Measurements from ENCODE around the gene ZNF213. TPM values are rescaled to one million over a fixed set of nuclear protein-coding genes. Genes with fewer than 3 reads are reported as not detected.
"Not testable (repeated sequence)": the region's sequence is repeated elsewhere in the genome, so short reads cannot be mapped to it uniquely, and the experiment has no call there.

ZNF213 gene
- total RNA-seq, 1 donor from 2014 or later: 4.2 TPM

- Histone ChIP-seq H3K4me1 (ENCODE audit: control insufficient read depth in 3 of 3, insufficient read depth in 3 of 3, low read length in 3 of 3) (peaks cover 14 to 20% (median 18%) of the 10 kb centered on the region in 3 donors), H3K27me3 (ENCODE audit: control insufficient read depth in 3 of 3, insufficient read depth in 3 of 3, low read length in 3 of 3) (peaks cover 51 to 67% (median 55%) of the 10 kb centered on the region in 3 donors)
- not testable (repeated sequence) for H3K9me3 ChIP-seq (ENCODE audit: control insufficient read depth in 3 of 3, low read length in 3 of 3); H3K36me3 ChIP-seq (ENCODE audit: control insufficient read depth in 3 of 3, insufficient read depth in 3 of 3, low read length in 3 of 3); H3K4me3 ChIP-seq (ENCODE audit: low read length in 3 of 3); H3K27ac ChIP-seq (ENCODE audit: low read depth, low read length); H3K9ac ChIP-seq (ENCODE audit: low read depth in 1 of 3, low read length in 3 of 3)
Observed at GRCh38 chr16:3168729-3169128, 33.9 kb downstream of the ZNF213 start.

DNA sequence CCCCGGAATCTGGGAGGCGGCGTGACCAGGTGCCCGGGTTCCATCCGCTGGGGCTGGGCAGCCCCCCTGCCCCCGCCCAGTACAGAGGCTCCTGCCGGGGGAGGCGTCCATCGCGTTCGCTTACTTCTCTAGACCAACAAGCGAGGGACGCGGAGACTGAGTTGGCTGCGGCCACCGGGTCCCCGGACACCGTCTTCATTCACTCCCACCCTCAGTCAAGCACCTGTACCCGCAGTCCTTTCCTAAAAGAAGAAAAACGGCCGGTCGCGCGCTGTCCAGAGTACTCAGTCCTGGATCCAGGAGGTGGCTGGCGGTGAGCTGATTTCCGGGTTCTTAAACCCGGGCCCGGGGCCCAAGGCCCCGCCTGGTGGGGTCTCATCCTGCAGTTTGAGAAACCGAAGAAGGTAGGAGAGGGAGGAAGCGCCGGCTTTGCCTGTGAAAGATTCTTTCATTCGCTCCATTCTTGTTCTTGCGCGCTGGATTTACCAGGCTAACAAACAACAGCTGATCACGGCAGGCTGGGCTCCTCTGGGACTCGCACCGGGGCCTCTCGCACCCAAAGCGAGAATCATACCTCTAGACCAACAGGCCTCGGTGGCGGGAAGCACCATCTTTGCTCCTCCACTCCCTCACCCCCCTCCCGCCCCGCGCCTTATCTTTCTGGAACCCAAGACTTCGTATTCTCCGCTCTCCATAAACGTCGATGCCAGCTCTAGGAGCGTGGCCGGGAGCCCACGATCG, 35.8 kb downstream of the ZNF213 start:
- H3K4me1 ChIP-seq (ENCODE audit: control insufficient read depth in 3 of 3, insufficient read depth in 3 of 3, low read length in 3 of 3): peaks cover 12 to 19% (median 17%) of the 10 kb centered on the region in 3 donors
- no peak overlapping the region for H3K9ac ChIP-seq (ENCODE audit: low read depth in 1 of 3, low read length in 3 of 3)
- H3K27me3 ChIP-seq (ENCODE audit: control insufficient read depth in 3 of 3, insufficient read depth in 3 of 3, low read length in 3 of 3): peaks cover 68 to 73% (median 69%) of the 10 kb centered on the region in 3 donors
- peak overlapping the region in 2 of 3 donors; percentile 13 to 14 for H3K4me3 ChIP-seq (ENCODE audit: low read length in 3 of 3)
- H3K27ac ChIP-seq (ENCODE audit: low read depth, low read length): no peak overlapping the region
- no peaks in the 10 kb centered on the region for H3K9me3 ChIP-seq (ENCODE audit: control insufficient read depth in 3 of 3, low read length in 3 of 3)
- H3K36me3 ChIP-seq (ENCODE audit: control insufficient read depth in 3 of 3, insufficient read depth in 3 of 3, low read length in 3 of 3): no peaks in the 10 kb centered on the region

DNA sequence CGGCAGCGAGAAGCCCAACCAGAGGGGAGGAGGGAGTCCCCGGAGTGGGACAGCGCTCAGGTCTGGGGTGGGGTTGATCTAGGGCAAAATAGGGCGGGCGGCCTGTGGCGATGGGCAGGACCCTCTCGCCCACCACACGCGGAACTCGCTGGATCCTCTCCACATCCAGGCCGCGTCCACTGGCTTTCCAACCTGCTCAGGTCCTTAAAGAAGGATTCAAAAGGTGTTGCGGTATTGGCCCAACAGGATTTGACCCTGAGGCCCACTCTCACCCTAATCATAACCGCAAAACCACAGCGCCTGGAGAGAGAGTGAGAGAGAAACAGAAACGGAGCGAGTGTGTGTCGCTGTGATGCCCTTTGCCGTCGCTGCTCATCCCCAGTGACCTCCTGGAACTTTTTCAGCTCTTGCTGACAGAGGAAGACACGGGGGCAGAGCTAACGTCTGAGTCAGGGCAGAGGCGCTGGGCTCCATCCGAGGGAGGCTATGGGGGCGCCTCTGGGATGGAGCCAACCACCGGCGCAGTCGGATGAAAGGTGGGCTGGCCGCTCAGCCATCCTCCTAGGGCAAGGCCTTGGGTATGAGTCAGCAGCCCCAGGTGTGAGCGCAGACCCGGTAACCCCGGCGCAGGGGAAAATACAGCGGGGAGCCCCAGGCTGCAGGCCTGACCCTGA, 36.5 kb downstream of the ZNF213 start:
- Histone ChIP-seq H3K36me3 (ENCODE audit: control insufficient read depth in 3 of 3, insufficient read depth in 3 of 3, low read length in 3 of 3) (no peaks in the 10 kb centered on the region), H3K9me3 (ENCODE audit: control insufficient read depth in 3 of 3, low read length in 3 of 3) (no peaks in the 10 kb centered on the region), H3K4me1 (ENCODE audit: control insufficient read depth in 3 of 3, insufficient read depth in 3 of 3, low read length in 3 of 3) (peaks cover 10 to 16% (median 15%) of the 10 kb centered on the region in 3 donors), H3K4me3 (ENCODE audit: low read length in 3 of 3) (peak overlapping the region in 1 of 3 donors; percentile 14), H3K27ac (ENCODE audit: low read depth, low read length) (no peak overlapping the region), H3K27me3 (ENCODE audit: control insufficient read depth in 3 of 3, insufficient read depth in 3 of 3, low read length in 3 of 3) (peaks cover 74 to 79% (median 76%) of the 10 kb centered on the region in 3 donors), H3K9ac (ENCODE audit: low read depth in 1 of 3, low read length in 3 of 3) (no peak overlapping the region)

GRCh38 chr16:3171855-3172593, 37.2 kb downstream of the ZNF213 start:
- Histone ChIP-seq H3K27me3 (ENCODE audit: control insufficient read depth in 3 of 3, insufficient read depth in 3 of 3, low read length in 3 of 3) (peaks cover 77 to 85% (median 82%) of the 10 kb centered on the region in 3 donors), H3K4me1 (ENCODE audit: control insufficient read depth in 3 of 3, insufficient read depth in 3 of 3, low read length in 3 of 3) (peaks cover 10 to 16% (median 15%) of the 10 kb centered on the region in 3 donors), H3K9me3 (ENCODE audit: control insufficient read depth in 3 of 3, low read length in 3 of 3) (no peaks in the 10 kb centered on the region), H3K27ac (ENCODE audit: low read depth, low read length) (no peak overlapping the region), H3K4me3 (ENCODE audit: low read length in 3 of 3) (no peak overlapping the region), H3K9ac (ENCODE audit: low read depth in 1 of 3, low read length in 3 of 3) (no peak overlapping the region), H3K36me3 (ENCODE audit: control insufficient read depth in 3 of 3, insufficient read depth in 3 of 3, low read length in 3 of 3) (no peaks in the 10 kb centered on the region)

- Histone ChIP-seq H3K9ac (ENCODE audit: low read depth in 1 of 3, low read length in 3 of 3) (no peak overlapping the region), H3K4me1 (ENCODE audit: control insufficient read depth in 3 of 3, insufficient read depth in 3 of 3, low read length in 3 of 3) (peaks cover 10 to 16% (median 15%) of the 10 kb centered on the region in 3 donors), H3K9me3 (ENCODE audit: control insufficient read depth in 3 of 3, low read length in 3 of 3) (no peaks in the 10 kb centered on the region), H3K27me3 (ENCODE audit: control insufficient read depth in 3 of 3, insufficient read depth in 3 of 3, low read length in 3 of 3) (peaks cover 83 to 87% (median 86%) of the 10 kb centered on the region in 3 donors), H3K36me3 (ENCODE audit: control insufficient read depth in 3 of 3, insufficient read depth in 3 of 3, low read length in 3 of 3) (no peaks in the 10 kb centered on the region), H3K4me3 (ENCODE audit: low read length in 3 of 3) (no peak overlapping the region), H3K27ac (ENCODE audit: low read depth, low read length) (no peak overlapping the region)
Observed at GRCh38 chr16:3173892-3174617, 39.2 kb downstream of the ZNF213 start.

- Histone ChIP-seq H3K36me3 (ENCODE audit: control insufficient read depth in 3 of 3, insufficient read depth in 3 of 3, low read length in 3 of 3) (no peaks in the 10 kb centered on the region), H3K9me3 (ENCODE audit: control insufficient read depth in 3 of 3, low read length in 3 of 3) (no peaks in the 10 kb centered on the region), H3K27me3 (ENCODE audit: control insufficient read depth in 3 of 3, insufficient read depth in 3 of 3, low read length in 3 of 3) (peaks cover 82 to 88% (median 88%) of the 10 kb centered on the region in 3 donors), H3K9ac (ENCODE audit: low read depth in 1 of 3, low read length in 3 of 3) (no peak overlapping the region), H3K4me3 (ENCODE audit: low read length in 3 of 3) (no peak overlapping the region), H3K4me1 (ENCODE audit: control insufficient read depth in 3 of 3, insufficient read depth in 3 of 3, low read length in 3 of 3) (peaks cover 10 to 16% (median 15%) of the 10 kb centered on the region in 3 donors), H3K27ac (ENCODE audit: low read depth, low read length) (no peak overlapping the region)
Observed at GRCh38 chr16:3174618-3175148, 39.9 kb downstream of the ZNF213 start.

DNA sequence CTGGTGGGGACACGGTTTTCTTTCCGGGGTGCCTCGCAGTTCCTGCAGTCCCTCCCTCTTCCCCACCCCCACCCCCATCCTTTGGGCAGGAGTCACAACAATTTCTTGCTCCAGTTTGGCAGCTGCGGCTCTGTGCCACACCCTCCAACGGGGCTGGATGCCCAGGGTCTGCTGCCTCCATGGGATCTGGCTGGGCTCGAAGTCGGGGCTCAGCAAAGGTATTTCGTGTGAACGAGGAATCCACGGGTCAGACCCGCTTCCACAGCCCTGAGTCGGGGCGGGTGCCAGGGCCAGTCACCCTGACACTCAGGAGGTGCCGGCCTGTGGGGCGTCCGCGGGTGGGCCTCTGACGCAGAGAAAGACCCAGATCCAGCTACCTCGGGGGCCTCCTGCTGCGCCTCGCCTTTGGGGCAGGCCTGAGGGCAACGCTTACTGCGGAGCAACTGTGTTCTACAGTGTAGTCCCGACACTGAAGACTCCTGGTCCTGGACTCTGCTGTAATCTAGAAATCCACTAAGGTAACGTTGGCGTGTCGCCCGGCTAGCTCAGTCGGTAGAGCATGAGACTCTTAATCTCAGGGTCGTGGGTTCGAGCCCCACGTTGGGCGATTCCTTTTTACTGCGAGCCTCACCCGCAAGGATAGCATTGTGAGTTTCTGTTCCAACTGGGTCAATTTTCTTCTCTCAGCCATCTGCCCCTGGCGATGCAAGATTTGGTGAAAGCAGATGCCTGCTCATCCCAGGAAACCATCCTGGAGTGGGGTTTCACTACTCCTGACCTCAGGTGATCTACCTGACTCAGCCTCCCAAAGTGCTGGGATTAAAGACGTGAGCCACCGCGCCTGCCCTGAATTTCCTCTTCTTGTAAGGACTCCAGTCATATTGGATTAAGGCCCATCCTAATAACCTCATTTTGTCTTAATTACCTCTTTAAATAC, 40.6 kb downstream of the ZNF213 start:
- peaks cover 9 to 16% (median 12%) of the 10 kb centered on the region in 3 donors for H3K4me1 ChIP-seq (ENCODE audit: control insufficient read depth in 3 of 3, insufficient read depth in 3 of 3, low read length in 3 of 3)
- H3K9ac ChIP-seq (ENCODE audit: low read depth in 1 of 3, low read length in 3 of 3): no peak overlapping the region
- H3K9me3 ChIP-seq (ENCODE audit: control insufficient read depth in 3 of 3, low read length in 3 of 3): no peaks in the 10 kb centered on the region
- H3K36me3 ChIP-seq (ENCODE audit: control insufficient read depth in 3 of 3, insufficient read depth in 3 of 3, low read length in 3 of 3): no peaks in the 10 kb centered on the region
- H3K27me3 ChIP-seq (ENCODE audit: control insufficient read depth in 3 of 3, insufficient read depth in 3 of 3, low read length in 3 of 3): peaks cover 82 to 90% (median 88%) of the 10 kb centered on the region in 3 donors
- no peak overlapping the region for H3K4me3 ChIP-seq (ENCODE audit: low read length in 3 of 3)
- no peak overlapping the region for H3K27ac ChIP-seq (ENCODE audit: low read depth, low read length)

GRCh38 chr16:3179651-3180050, 44.8 kb downstream of the ZNF213 start:
- Histone ChIP-seq H3K36me3 (ENCODE audit: control insufficient read depth in 3 of 3, insufficient read depth in 3 of 3, low read length in 3 of 3) (no peaks in the 10 kb centered on the region), H3K4me1 (ENCODE audit: control insufficient read depth in 3 of 3, insufficient read depth in 3 of 3, low read length in 3 of 3) (peaks cover 0 to 5% (median 4%) of the 10 kb centered on the region in 3 donors), H3K9me3 (ENCODE audit: control insufficient read depth in 3 of 3, low read length in 3 of 3) (no peaks in the 10 kb centered on the region), H3K27ac (ENCODE audit: low read depth, low read length) (no peak overlapping the region), H3K9ac (ENCODE audit: low read depth in 1 of 3, low read length in 3 of 3) (no peak overlapping the region), H3K4me3 (ENCODE audit: low read length in 3 of 3) (no peak overlapping the region), H3K27me3 (ENCODE audit: control insufficient read depth in 3 of 3, insufficient read depth in 3 of 3, low read length in 3 of 3) (peaks cover 83 to 91% (median 87%) of the 10 kb centered on the region in 3 donors)
